Activated naive CD4-positive, alpha-beta T cell treated with anti-CD3 and anti-CD28 coated beads, Interleukin-2, amount 50 U/mL, for 72 hours (primary cell): ENCODE results near the gene LYRM7. TPM values are rescaled to one million over a fixed set of nuclear protein-coding genes. Genes with fewer than 3 reads are reported as not detected.
"Not testable (repeated sequence)": the region's sequence is repeated elsewhere in the genome, so short reads cannot be mapped to it uniquely, and the experiment has no call there.

ENCODE experiments used
- ATAC-seq, 2 donors: fragments of 150-1000 bp; cut with Tn5 transposase; 2 replicates each; pipeline ENCODE4 v1.10.0; 2021; ENCODE audit warnings: mild to moderate bottlenecking in 2 of 2, moderate library complexity in 2 of 2
- DNase-seq, 2 donors: peaks; one replicate each; pipeline ENCODE4 v3.0.0; 2021 to 2022; ENCODE audit warnings: low spot score in 2 of 2
- H3K27ac Mint-ChIP-seq, 2 donors: one replicate each; pipeline ENCODE4 v1.8.0; 2022; ENCODE audit warnings: mild to moderate bottlenecking in 2 of 2, mixed read lengths in 2 of 2
- H3K36me3 Mint-ChIP-seq, 2 donors: one replicate each; pipeline ENCODE4 v1.8.0; 2022; ENCODE audit warnings: mixed read lengths in 2 of 2
- H3K9me3 Mint-ChIP-seq, 2 donors: one replicate each; pipeline ENCODE4 v1.8.0; 2022; ENCODE audit warnings: mixed read lengths in 2 of 2
- total RNA-seq, 2 donors: library from RNA; stranded (reverse); gene quantifications; one replicate each; pipeline ENCODE4 v1.2.3, GENCODE V29; 2022

The LYRM7 gene
- total RNA-seq, 2 donors from 2014 or later = 11.3 to 17.7 TPM

DNA sequence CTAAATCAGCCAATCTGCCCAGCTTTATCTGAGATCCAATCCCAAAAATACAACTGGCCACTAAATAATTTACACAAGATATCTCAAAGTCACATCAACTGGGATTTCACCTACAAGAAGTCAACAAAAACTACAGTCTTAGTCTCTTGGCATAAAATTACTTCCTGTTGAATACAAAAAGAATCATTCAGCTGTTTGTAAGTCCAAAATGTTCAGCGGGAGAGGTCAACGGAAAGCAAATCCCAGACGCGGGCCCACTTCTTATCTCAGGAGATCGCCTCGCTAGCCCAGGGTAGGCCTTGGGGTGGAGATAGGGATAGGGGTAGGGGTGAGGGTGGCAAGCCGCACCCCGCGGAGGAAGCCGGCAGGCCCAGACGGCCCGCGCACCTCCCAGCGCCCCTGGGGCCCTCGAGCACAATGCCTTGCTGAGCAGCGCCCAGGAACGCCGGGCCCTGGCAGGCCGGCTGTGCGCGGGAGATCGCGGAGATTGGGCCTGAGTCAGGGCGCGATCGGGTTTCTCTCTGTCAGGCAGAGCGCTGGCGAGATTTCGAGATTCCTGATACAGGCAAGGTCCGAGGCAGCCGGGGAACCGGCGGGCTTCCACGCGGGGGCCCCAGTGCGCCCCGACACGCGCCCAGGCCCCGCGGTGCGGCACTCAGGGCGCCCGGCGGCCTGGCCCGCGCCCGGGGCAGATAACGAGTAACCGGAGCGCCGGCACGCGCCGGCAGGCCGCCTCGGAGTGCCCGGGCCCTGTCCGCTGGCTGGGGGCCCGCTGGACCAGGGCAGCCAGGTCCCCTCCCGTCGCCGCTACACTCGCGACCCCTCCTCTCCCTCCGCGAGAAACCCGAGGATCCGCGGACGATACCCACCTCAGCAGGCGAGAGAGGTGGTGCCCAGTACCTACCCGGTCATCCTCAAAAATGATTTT lies 6.3 kb upstream of the LYRM7 start:
- ATAC-seq (peak; percentile 68 to 74), DNase-seq (peak; percentile 72 to 80)
- H3K9me3 Mint-ChIP-seq = peaks cover 0 to under 1% of the 10 kb centered on the region in 2 donors
- peak overlapping the region; percentile 98 for H3K27ac Mint-ChIP-seq
- peaks cover 40 to 48% of the 10 kb centered on the region in 2 donors for H3K36me3 Mint-ChIP-seq

DNA sequence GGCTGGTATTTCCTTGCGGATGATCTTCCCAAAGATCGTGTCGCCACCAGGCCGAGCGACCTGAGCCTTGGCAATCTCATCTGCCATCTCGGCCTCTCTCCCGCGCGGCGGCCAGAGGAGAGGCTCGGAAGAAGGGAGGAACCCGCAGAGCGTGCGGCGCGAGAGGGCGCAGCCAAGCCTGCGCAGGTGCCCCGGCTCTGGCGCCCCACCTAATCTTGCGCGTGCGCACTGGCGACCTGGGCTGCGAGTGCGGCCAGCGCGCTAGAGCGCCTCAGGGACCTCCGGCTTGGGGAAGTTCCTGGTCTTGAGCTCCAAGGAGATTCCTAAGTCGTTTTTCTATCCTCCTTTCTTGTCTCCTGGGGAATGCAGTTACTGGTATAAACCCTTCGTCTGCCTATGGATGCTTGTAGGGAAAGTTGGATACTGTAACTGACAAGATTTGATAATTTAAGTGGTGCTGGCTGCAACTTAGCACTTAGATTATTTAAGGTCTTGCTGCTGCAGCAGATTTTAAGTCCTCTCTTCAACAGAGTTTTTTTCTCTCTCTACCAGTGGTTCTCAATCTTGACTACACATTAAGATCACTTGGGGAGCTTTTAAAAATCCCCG lies 5.5 kb upstream of the LYRM7 start, which contains the start of gene HINT1:
Gene HINT1 (minus strand): TSS at position 138 of the 609 bp plus-strand sequence. CDS start 51 bp downstream, at position 87.
- no peaks in the 10 kb centered on the region for H3K9me3 Mint-ChIP-seq
- DNase-seq (peak; percentile 94 to 96), ATAC-seq (peak; percentile 92)
- H3K36me3 Mint-ChIP-seq = peaks cover 40% of the 10 kb centered on the region in 2 donors
- peak within 1 kb of the TSS; percentile 98 for H3K27ac Mint-ChIP-seq

DNA sequence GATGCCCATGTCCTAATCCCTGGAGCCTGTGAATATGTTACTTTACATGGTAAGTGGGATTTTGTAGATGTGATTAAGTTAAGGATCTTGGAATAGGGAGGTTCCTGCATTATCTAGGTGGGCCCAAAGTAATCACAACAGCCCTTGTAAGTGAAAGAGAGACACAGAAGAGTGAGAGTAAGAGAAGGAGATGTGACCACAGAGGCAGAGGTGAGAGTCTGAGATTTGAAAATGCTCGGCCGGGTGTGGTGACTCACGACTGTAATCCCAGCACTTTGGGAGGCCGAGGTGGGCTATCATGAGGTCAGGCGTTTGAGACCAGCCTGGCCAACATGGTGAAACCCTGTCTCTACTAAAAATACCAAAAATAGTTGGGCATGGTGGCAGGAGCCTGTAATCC lies 3.1 kb upstream of the LYRM7 start:
- DNase-seq (no peak), ATAC-seq (no peak)
- H3K36me3 Mint-ChIP-seq = peaks cover 22 to 32% of the 10 kb centered on the region in 2 donors
- H3K9me3 Mint-ChIP-seq = no peaks in the 10 kb centered on the region
- no peak overlapping the region for H3K27ac Mint-ChIP-seq

DNA sequence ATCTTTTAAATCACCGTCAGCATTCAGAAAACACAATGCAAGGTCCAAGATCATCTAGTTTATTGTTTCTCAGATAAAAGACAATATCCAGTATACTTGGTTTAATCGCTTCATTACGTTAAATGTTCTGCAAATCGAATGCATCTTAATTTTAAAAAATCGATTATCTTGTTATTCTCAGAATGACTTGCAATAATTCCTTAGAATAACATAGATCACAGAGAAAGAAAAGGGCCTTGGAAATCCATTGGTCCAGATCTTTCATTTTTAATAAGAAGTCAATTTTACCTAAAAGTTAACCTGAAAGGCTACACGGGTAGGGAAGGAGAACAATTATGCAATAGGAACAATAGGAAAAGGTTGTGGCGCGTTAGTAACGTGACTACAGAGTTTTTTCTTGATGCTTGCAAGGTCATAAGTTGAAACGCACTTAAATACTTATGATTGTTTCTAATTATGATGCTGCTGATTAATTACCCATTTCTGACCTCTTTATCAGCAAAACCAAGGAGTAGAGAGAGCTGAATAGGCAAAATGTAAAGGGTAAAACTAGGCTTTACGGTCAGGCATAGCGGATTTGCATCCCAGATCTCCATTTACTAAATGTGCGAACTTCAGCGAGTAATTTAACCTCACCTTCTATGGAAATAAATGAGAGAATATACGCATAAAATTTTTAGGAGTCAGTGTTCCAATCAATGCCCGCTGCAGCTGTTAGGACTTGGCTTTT lies 769 bp upstream of the LYRM7 start:
- no peaks in the 10 kb centered on the region for H3K9me3 Mint-ChIP-seq
- DNase-seq (no peak), ATAC-seq (no peak)
- H3K36me3 Mint-ChIP-seq = peaks cover 6 to 15% of the 10 kb centered on the region in 2 donors
- peak overlapping the region in 1 of 2 donors; percentile 96 for H3K27ac Mint-ChIP-seq

DNA sequence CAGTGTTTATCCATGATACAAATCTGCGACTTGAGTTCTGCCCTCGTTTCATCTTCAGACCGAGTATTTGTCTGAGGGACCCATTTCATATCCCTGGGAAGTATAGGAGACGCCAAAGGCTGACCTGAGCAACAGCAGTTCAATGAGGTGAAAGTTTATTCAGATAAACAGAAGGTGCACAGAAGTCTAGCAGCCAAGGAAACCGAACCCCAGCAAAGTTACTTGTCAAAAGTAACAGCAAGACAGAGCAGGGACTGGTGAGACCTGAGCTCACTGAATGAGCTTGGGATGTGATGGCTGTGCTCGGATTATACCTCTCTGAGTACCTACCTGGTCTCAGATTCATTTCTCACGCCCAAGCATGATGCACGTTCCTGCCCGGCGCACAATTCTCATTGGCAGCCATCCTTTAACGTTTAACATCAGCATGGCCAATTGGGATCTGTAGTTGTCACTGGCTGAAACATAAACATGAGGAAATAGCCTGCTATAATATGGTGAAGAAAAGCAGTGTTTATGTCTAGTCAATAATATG lies 599 bp downstream of the LYRM7 start:
- peak; percentile 4 to 18 for ATAC-seq

DNA sequence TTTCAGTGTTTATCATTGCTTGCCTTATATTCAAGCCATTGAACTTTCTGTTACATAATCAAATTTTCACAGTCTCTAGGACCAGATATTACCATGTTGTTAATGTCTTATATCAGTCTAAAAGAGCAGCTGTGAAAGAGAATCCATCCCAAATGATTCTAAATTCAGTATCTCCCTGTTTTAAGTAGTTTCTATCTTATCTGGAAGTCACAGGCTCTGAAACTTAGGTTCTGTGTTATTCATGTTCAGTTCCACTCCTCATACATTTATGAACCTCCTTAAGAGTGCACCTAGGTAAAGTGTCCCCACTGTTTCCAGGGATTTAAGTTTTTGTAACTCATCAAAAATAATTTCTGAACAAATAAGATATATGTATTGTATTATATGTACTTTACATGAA lies 9.7 kb downstream of the LYRM7 start:
- H3K36me3 Mint-ChIP-seq = peaks cover 0 to 11% of the 10 kb centered on the region in 2 donors
- peaks cover 0 to 3% of the 10 kb centered on the region in 2 donors for H3K9me3 Mint-ChIP-seq
- H3K27ac Mint-ChIP-seq = no peak overlapping the region
- no peak for DNase-seq
- no peak for ATAC-seq

More for the DNA sequence above, 599 bp downstream of the LYRM7 start:
- peak in 1 of 2 donors; percentile 20 for DNase-seq
- H3K36me3 Mint-ChIP-seq = peaks cover 11 to 12% of the 10 kb centered on the region in 2 donors
- H3K9me3 Mint-ChIP-seq = peaks cover 0 to 3% of the 10 kb centered on the region in 2 donors
- peak overlapping the region; percentile 96 to 97 for H3K27ac Mint-ChIP-seq

DNA sequence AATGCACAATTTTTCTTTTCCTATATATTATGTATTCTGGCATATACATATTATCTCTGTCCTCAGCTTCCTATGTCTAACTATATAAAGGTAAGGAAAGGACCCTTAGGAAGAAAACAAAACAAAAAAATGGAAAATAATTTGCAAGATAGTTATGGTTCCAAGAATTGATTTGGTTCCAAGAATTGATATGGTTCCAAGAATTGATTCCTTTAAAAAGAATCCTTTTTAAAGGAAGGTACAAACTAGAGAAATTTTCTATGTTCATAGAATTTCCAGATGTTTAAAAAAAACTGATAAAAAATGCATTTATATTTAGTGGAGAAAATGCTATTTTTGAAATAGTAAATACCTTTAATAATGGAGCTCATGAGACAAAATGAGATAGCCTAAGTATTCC lies 12.1 kb downstream of the LYRM7 start:
- H3K36me3 Mint-ChIP-seq = peaks cover 0 to 6% of the 10 kb centered on the region in 2 donors
- no peak overlapping the region for H3K27ac Mint-ChIP-seq
- no peaks in the 10 kb centered on the region for H3K9me3 Mint-ChIP-seq
- DNase-seq = no peak
- no peak for ATAC-seq

DNA sequence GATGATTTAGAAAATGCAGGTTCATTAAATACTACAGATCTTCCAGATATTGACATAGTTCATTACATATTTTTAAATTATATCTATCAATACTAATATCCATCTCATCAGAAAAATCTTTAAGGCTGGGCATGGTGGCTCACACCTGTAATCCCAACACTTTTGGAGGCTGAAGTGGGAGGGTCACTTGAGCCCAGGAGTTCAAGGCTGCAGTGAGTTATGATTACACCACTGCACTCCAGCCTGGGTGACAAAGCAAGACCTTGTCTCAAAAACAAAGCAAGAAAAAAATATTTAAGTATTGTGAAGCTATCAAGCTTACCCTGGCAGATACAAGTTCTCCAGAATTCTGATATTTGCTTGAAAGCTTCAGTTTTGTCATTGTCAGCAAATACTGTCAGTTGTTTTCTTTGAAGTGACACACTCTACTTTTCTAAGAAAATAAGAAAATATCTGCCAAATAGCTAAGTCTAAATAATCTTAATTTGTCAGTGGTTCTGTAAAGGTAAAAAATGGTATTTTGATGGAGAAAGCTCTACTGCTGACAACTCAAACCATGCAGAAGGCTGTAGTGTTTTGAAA lies 14.9 kb downstream of the LYRM7 start:
- H3K27ac Mint-ChIP-seq = no peak overlapping the region
- ATAC-seq (no peak), DNase-seq (no peak)
- no peaks in the 10 kb centered on the region for H3K9me3 Mint-ChIP-seq
- H3K36me3 Mint-ChIP-seq = peaks cover 6% of the 10 kb centered on the region in 2 donors

DNA sequence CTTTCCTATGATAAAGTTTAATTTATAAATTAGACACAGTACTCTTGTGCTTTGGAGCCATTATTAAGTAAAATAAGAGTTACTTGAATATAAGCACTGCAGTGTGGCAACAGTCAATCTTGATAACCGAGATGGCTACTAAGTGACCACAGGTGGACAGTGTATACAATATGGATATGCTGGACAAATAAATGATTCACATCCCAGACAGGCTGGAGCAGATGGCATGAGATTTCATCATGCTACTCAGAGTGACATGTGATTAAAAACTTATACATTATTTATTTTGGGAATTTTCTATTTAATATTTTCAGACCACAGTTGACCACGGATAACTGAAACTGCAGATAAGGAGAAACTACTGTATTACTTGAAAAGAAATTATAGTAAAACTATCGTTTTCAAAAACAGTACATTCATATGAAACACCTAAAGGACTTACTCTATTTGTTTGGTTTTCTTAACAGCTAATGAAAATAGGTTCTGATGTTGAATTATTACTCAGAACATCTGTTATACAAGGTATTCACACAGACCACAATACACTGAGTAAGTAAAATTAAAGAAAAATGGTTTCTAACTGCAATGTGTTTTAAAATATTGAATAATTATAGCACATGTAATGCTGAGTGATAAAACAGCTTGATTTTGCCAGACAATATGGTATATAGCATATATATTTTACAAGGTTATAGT lies 16.0 kb downstream of the LYRM7 start:
- H3K36me3 Mint-ChIP-seq = peaks cover 6% of the 10 kb centered on the region in 2 donors
- no peak overlapping the region for H3K27ac Mint-ChIP-seq
- DNase-seq (no peak), ATAC-seq (no peak)
- no peaks in the 10 kb centered on the region for H3K9me3 Mint-ChIP-seq

DNA sequence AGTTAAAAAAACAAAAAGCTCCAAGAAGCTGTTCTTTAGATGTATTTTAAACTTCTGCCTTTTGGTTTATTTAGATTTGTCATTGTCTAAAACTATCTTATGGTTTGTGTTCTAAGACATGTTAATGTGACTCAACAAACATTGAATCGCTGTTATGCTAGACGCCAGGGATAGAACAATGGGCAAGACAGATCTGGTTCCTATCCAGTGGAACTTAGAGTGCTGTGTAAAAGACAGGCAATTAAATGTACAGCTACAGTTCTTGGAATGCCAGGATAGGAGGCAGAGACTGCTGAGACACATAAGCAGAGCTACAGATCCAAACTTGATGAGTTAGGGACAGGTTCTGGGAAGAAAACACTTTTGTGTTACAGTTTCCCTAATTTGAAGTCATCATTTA lies 22.4 kb downstream of the LYRM7 start:
- DNase-seq (no peak), ATAC-seq (no peak)
- H3K36me3 Mint-ChIP-seq = peaks cover 6% of the 10 kb centered on the region in 2 donors
- no peak overlapping the region for H3K27ac Mint-ChIP-seq
- H3K9me3 Mint-ChIP-seq = no peaks in the 10 kb centered on the region

DNA sequence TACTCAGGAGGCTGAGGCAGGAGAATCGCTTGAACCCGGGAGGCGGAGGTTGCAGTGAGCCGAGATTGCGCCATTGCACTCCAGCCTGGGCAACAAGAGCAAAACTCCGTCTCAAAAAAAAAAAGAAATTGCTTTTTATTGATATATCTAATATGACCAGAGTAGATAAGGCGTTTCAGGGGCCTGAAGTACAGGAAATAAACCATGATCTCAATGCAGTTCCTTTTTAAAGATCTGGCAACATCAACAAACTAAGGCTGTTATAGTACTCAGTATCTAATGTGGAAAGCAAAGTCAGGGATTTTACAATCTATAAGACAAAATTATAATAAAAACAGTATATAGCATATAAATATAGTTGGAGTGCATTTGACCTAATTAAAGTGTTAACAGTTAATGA lies 23.2 kb downstream of the LYRM7 start:
- H3K36me3 Mint-ChIP-seq, ATAC-seq, H3K9me3 Mint-ChIP-seq, H3K27ac Mint-ChIP-seq, DNase-seq: not testable (repeated sequence)

DNA sequence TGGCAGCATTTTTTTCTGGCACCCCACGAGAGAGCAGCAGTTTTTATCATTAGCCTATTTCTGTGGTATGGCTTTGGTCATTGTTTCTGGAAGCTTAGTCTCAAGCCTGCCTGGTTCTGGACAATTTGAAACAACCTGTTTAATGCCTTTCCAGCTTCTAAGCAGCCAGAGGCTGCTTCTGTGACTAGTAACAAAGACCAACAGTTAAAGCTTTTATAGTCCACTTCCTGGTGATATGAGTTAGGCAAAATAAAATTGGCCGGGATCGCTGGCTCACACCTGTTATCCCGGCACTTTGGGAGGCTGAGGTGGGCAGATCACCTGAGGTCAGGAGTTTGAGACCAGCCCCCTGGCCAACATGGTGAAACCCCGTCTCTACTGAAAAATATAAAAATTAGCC lies 24.0 kb downstream of the LYRM7 start:
- Mint-ChIP-seq H3K36me3 (peaks cover 1% of the 10 kb centered on the region in 2 donors), H3K27ac (peak overlapping the region in 1 of 2 donors; percentile 9), H3K9me3 (no peaks in the 10 kb centered on the region)
- no peak for ATAC-seq
- no peak for DNase-seq

DNA sequence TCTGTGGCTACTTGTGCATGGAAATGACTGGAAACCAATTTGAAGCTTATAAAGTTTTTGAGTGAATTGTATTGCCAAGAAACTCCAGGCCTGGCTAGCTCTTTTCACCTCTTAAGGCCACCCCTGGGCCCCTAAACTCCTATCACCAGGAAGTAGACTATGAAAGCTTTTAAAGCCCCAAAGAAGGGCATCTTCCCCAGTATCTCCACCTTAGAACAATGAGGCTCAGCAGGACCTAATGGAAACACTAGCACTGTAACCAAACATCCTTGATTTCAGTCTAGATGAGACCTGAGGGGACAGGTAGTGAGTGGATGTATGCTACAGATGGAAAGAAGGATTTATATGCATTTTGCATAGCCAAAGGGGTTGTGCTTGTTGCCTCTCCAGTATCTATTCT lies 25.0 kb downstream of the LYRM7 start:
- DNase-seq (no peak), ATAC-seq (no peak)
- Mint-ChIP-seq H3K9me3 (no peaks in the 10 kb centered on the region), H3K36me3 (peaks cover 0 to 5% of the 10 kb centered on the region in 2 donors), H3K27ac (no peak overlapping the region)

DNA sequence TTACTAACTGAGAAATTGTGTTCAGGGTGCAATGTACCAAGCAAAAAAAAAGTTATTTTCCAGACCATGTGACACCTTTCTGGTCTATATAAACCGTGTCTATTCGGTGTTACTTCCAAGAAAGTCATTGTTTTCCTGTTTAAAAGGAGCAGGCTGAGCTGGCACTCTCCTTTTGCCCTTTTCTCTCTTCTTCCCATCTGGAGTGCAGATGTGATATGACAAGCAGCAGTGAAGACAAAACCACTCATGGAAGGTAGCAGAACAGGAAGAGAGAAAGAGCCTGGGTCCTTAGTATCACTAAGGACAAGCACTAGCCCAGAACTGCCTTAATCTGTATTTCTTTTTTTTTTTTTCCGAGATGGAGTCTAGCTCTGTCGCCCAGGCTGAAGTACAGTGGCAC lies 25.6 kb downstream of the LYRM7 start:
- H3K27ac Mint-ChIP-seq = no peak overlapping the region
- DNase-seq (no peak), ATAC-seq (no peak)
- H3K9me3 Mint-ChIP-seq = no peaks in the 10 kb centered on the region
- H3K36me3 Mint-ChIP-seq = peaks cover 0 to 5% of the 10 kb centered on the region in 2 donors

DNA sequence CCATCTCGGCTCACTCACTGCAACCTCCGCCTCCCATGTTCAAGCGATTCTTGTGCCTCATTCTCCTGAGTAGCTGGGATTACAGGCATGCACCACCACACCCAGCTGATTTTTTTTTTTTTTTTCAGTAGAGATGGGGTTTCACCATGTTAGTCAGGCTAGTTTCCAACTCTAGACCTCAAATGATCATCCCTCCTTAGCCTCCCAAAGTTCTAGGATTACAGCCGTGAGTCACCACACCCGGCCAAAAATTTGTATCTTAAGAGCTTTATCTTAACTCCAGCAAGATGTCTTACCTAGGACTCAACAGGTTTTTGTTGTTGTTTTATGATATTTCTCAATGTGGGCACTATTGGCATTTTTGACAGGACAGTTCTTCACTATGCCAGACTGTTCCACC lies 27.9 kb downstream of the LYRM7 start:
- DNase-seq (no peak), ATAC-seq (peak in 1 of 2 donors; percentile 55)
- no peak overlapping the region for H3K27ac Mint-ChIP-seq
- no peaks in the 10 kb centered on the region for H3K9me3 Mint-ChIP-seq
- H3K36me3 Mint-ChIP-seq = peaks cover 0 to 5% of the 10 kb centered on the region in 2 donors

DNA sequence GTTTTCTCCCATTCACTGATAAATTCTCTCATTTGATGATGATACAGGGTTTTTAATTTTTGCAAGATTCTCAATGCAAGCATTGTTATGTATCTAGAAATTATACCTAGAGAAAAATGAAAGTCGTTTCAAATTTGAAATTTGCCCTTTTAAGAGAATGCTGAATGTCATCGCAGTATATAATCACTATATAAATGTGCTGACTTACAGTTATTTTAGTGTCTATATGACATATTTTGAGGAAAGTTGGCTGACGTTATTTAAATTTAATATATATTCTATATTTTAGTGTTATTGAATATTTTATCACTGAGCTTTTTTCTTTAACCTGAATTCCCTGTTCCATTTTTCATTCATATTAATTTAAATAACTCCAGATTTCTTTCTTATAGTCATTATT lies 29.8 kb downstream of the LYRM7 start:
- ATAC-seq (no peak), DNase-seq (no peak)
- no peak overlapping the region for H3K27ac Mint-ChIP-seq
- H3K9me3 Mint-ChIP-seq = peaks cover 0 to under 1% of the 10 kb centered on the region in 2 donors
- peaks cover 0 to 5% of the 10 kb centered on the region in 2 donors for H3K36me3 Mint-ChIP-seq
